Right atrium auricular region (tissue), 2 donors: ENCODE data around the gene NDC80. TPM values are rescaled to one million over a fixed set of nuclear protein-coding genes. Genes with fewer than 3 reads are reported as not detected.

Experiments
- DNase-seq: peaks from one replicate; pipeline ENCODE4 v3.0.0-alpha.2; 2019; ENCODE audit warnings: low spot score
- H3K27ac ChIP-seq, 2 donors: fragments of 200-600 bp; sonication (generic); 1 replicate in 1 of 2; 2 replicates in 1 of 2; pipeline ENCODE4 v1.5.1; 2016 to 2019
- H3K27me3 ChIP-seq, 2 donors: fragments of 200-600 bp; sonication (generic); one replicate each; pipeline versions ENCODE4 v1.5.1 to v1.6.0; 2017 to 2019
- H3K36me3 ChIP-seq: fragments of 200-600 bp; sonication (generic); one replicate; pipeline ENCODE4 v1.5.1; 2016
- H3K4me1 ChIP-seq, 2 donors: fragments of 200-600 bp; sonication (generic); one replicate each; pipeline versions ENCODE4 v1.5.1 to v1.6.0; 2017 to 2019
- H3K4me3 ChIP-seq, 2 donors: fragments of 200-600 bp; sonication (generic); 1 replicate in 1 of 2; 2 replicates in 1 of 2; pipeline ENCODE4 v1.5.1; 2017 to 2019; ENCODE audit warnings: mild to moderate bottlenecking in 1 of 2, moderate library complexity in 1 of 2
- H3K9me3 ChIP-seq, 2 donors: fragments of 200-600 bp; sonication (generic); one replicate each; pipeline ENCODE4 v1.5.1; 2019
- total RNA-seq, 2 donors: library from RNA; depleted of rRNA; stranded (reverse); fragments of >200 nt; gene quantifications; one replicate each; pipeline ENCODE4 v1.1.0, GENCODE V29; 2016
- TF ChIP-seq, protein P1 (sequence below), 2 donors: fragments of 200-600 bp; sonication (generic); IDR thresholded peaks; one replicate each; pipeline ENCODE4 v1.5.1; 2019; ENCODE audit warnings: antibody characterized with exemption in 2 of 2

NDC80 gene
- total RNA-seq, 2 donors from 2014 or later, result 0.74 TPM; not detected in 1

DNA sequence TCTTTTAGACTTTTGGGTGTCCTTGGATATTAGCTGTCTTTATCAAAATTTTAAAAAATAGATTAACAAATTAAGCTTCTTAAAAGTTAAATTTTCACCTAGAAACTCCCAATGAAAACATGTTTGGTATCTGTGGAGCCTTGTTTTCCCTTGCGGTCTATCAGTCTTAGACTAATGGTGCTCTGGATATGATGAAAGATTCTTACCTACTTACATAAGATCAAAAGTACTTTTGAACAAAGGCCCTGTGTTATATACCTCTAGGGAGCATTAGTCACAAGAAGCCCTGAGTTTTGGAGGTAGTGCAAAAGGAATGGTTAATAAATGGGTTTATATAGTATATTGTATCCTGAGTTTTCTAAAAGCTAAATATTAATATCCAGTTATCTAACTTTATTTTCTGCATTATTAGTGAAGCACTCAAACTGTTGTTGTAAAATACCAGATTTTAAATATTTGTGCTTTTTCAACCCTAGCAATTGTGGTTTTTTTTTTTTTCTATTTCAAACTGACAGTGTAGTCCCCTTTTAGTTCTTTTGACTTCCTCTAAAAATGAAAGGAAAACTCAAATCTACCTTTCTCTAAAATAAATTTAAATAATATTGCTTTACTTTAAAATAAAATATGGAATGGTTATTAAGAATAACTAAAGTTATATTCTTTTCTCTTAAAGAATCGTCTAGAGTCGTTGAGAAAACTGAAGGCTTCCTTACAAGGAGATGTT is 18.1 kb downstream of the NDC80 start:
- no peaks in the 10 kb centered on the region for H3K36me3 ChIP-seq
- TF ChIP-seq, protein P1, sequence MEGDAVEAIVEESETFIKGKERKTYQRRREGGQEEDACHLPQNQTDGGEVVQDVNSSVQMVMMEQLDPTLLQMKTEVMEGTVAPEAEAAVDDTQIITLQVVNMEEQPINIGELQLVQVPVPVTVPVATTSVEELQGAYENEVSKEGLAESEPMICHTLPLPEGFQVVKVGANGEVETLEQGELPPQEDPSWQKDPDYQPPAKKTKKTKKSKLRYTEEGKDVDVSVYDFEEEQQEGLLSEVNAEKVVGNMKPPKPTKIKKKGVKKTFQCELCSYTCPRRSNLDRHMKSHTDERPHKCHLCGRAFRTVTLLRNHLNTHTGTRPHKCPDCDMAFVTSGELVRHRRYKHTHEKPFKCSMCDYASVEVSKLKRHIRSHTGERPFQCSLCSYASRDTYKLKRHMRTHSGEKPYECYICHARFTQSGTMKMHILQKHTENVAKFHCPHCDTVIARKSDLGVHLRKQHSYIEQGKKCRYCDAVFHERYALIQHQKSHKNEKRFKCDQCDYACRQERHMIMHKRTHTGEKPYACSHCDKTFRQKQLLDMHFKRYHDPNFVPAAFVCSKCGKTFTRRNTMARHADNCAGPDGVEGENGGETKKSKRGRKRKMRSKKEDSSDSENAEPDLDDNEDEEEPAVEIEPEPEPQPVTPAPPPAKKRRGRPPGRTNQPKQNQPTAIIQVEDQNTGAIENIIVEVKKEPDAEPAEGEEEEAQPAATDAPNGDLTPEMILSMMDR (IDR thresholded peaks at IDR 0.05), result no peak
- H3K27ac ChIP-seq, result no peak overlapping the region
- H3K27me3 ChIP-seq, result no peaks in the 10 kb centered on the region
- DNase-seq, result no peak
- H3K4me3 ChIP-seq, result no peak overlapping the region
- H3K4me1 ChIP-seq, result no peaks in the 10 kb centered on the region
- no peaks in the 10 kb centered on the region for H3K9me3 ChIP-seq

DNA sequence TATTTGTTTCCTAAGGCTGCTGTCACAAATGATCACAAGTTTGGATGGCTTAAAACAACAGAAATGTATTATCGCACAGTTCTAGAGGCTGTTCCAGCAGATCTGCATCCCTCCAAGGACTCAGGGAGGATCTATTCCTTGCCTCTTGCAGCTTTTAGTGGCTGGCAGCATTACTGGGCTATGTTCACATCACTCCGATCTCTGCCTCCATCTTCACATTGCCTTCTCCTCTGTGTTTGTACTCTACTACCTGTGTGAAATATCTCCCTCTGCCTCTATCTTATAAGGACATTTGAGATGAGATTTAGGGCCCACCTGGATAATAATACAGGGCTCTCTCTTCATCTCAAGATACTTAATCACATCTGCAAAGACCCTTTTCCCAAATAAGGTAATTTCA is 18.9 kb downstream of the NDC80 start:
- H3K27ac ChIP-seq, result no peak overlapping the region
- H3K4me3 ChIP-seq, result no peak overlapping the region
- H3K4me1 ChIP-seq, result no peaks in the 10 kb centered on the region

DNA sequence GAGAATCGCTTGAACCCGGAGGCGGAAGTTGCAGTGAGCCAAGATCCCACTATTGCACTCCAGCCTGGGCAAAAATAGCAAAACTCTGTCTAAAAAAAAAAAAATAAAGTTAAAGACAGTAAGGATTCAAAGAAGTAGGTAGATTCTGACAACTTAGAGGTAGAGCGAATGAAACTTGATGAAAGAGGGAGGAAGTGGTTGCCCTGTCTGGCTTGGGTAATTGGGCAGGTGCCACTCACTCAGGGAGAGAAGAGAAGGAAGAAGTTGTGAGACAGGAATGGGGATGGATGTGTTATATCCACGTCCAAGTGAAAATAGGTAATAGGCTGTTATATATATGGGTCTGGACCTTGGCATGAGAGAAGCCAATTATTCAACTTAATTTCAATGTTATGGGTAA is 26.3 kb downstream of the NDC80 start:
- no peak for DNase-seq
- Histone ChIP-seq H3K27ac (no peak overlapping the region), H3K4me3 (no peak overlapping the region), H3K36me3 (no peaks in the 10 kb centered on the region), H3K9me3 (no peaks in the 10 kb centered on the region), H3K27me3 (no peaks in the 10 kb centered on the region), H3K4me1 (no peaks in the 10 kb centered on the region)
- TF ChIP-seq, protein P1 (IDR thresholded peaks at IDR 0.05), result no peak

More for the DNA sequence above, 18.9 kb downstream of the NDC80 start:
- no peaks in the 10 kb centered on the region for H3K9me3 ChIP-seq
- TF ChIP-seq, protein P1 (IDR thresholded peaks at IDR 0.05), result no peak
- H3K36me3 ChIP-seq, result no peaks in the 10 kb centered on the region
- DNase-seq, result no peak
- no peaks in the 10 kb centered on the region for H3K27me3 ChIP-seq

DNA sequence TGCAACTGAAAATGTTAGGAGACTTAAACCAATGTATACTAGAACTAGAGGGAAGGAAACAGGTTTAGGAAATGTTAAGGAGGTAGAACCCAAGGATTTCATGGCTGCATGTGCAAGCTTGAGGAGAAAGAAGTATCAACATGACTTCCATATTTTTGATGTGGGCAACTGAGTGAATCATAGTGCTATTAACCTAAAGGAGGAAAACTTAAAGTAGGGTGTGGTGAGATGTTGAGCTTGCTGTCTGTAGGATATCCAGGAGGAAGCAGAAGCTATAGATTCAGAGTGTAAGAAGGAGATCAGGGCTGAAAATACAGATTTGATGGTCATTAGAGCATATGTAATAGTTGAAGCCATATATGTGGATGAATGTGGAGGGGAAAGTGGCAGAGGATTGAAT is 31.5 kb downstream of the NDC80 start:
- Histone ChIP-seq H3K4me3 (no peak overlapping the region), H3K36me3 (no peaks in the 10 kb centered on the region), H3K4me1 (no peaks in the 10 kb centered on the region), H3K27me3 (no peaks in the 10 kb centered on the region), H3K9me3 (no peaks in the 10 kb centered on the region), H3K27ac (no peak overlapping the region)
- TF ChIP-seq, protein P1 (IDR thresholded peaks at IDR 0.05), result no peak
- DNase-seq, result no peak

GRCh38 chr18:2606335-2606734 is 35.0 kb downstream of the NDC80 start:
- H3K27me3 ChIP-seq, result no peaks in the 10 kb centered on the region
- no peak overlapping the region for H3K27ac ChIP-seq
- no peak overlapping the region for H3K4me3 ChIP-seq
- no peaks in the 10 kb centered on the region for H3K4me1 ChIP-seq
- H3K36me3 ChIP-seq, result no peaks in the 10 kb centered on the region
- DNase-seq, result no peak
- H3K9me3 ChIP-seq, result no peaks in the 10 kb centered on the region
- TF ChIP-seq, protein P1 (IDR thresholded peaks at IDR 0.05), result no peak

DNA sequence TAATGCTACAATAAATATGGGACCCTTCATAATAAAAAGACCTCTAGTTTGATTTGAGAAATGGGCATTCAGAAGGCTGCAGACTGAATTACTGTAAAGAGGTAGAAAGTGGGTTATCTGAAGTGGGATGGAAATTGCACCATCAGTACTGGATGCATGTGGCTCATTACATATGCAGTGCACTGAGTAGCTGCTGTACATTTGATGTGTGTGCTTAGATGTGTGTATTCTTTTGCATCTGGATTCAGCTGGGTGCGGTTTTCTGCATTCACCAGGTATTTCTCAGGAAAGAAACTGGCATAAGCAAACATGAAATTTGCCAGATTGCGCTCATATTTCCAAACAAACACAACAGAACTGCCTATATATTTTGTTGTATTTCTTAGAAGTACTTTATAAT is 38.2 kb downstream of the NDC80 start:
- H3K27ac ChIP-seq, result no peak overlapping the region
- no peaks in the 10 kb centered on the region for H3K9me3 ChIP-seq
- no peak for DNase-seq
- H3K27me3 ChIP-seq, result no peaks in the 10 kb centered on the region
- H3K4me3 ChIP-seq, result no peak overlapping the region
- TF ChIP-seq, protein P1 (IDR thresholded peaks at IDR 0.05), result no peak
- no peaks in the 10 kb centered on the region for H3K4me1 ChIP-seq
- H3K36me3 ChIP-seq, result no peaks in the 10 kb centered on the region
